Adrenal gland (tissue), 5 donors: ENCODE measurements around the gene MDM2.

Source experiments
- CTCF ChIP-seq, 6 experiments: fragments of 450-650 bp in 4 of 6; fragments of 200-600 bp in 2 of 6; sonication (generic) in 1 of 6; IDR thresholded peaks; 1 replicate in 5 of 6; 2 replicates in 1 of 6; pipeline versions ENCODE4 v1.5.1 to v1.8.0; 2016 to 2021; ENCODE audit warnings: antibody characterized with exemption in 6 of 6, mild to moderate bottlenecking in 2 of 6, moderate library complexity in 1 of 6
- POLR2A ChIP-seq, 2 donors: fragments of 450-650 bp; IDR thresholded peaks; one replicate each; pipeline ENCODE4 v1.6.1; 2017; ENCODE audit warnings: antibody characterized with exemption in 2 of 2, mild to moderate bottlenecking in 2 of 2, moderate library complexity in 1 of 2
- donor health status: DM: no; HTN: no; CAD: no.

GRCh38 chr12:68821357-68822188, 13.6 kb downstream of the MDM2 start:
- no peak for TF ChIP-seq CTCF (IDR thresholded peaks at IDR 0.05)
- no peak for TF ChIP-seq POLR2A (IDR thresholded peaks at IDR 0.05)
